Measurements from ENCODE around the gene DRGX. TPM values are rescaled to one million over a fixed set of nuclear protein-coding genes. Genes with fewer than 3 reads are reported as not detected.

Gene DRGX
- total and polyA plus RNA-seq, 2 donors (not counting 1 experiment from before 2014, with no cell fraction given) = not detected

DNA sequence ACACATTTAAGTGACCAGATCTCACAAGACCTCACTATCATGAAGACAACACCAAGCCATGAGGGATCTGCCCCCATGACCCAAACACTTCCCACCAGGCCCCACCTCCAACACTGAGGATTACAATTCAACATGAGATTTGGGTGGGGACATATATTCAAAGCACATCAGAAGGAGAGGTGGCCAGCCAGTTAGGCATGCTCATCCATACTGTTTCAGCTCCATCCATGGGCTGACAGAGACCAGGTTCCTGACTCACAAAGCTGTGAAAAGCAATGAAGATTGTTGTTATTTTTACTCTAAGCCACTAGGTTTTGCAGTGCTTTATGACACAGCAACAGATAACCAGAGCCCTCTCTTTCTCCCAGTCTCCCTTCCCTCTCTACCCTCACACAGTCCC is 60.9 kb downstream of the DRGX start:
- no peak for ATAC-seq (ENCODE audit: low read depth)
- no peaks in the 10 kb centered on the region for H3K36me3 ChIP-seq (replicated peaks in 1 of 2; ENCODE audit: control extremely low read depth in 1 of 2, control insufficient read depth in 1 of 2, extremely low read depth in 1 of 2, insufficient read depth in 2 of 2, low read length in 1 of 2)
- H3K4me3 ChIP-seq (ENCODE audit: control extremely low read depth in 1 of 5, extremely low read depth in 1 of 5, insufficient read depth in 1 of 5, low read depth in 2 of 5, low read length in 4 of 5) = no peak overlapping the region
- no peak for DNase-seq
- H3K27me3 Mint-ChIP-seq = peaks cover 11% of the 10 kb centered on the region
- H3K4me1 Mint-ChIP-seq = no peaks in the 10 kb centered on the region
- H3K9ac ChIP-seq (ENCODE audit: low read length) = no peak overlapping the region
- no peak overlapping the region for H2AFZ ChIP-seq (ENCODE audit: insufficient read depth, low read depth, low read length, poor library complexity, severe bottlenecking)
- H3K4me1 ChIP-seq (ENCODE audit: control insufficient read depth in 2 of 2, insufficient read depth in 2 of 2, low read length in 2 of 2) = no peaks in the 10 kb centered on the region
- H3K79me2 ChIP-seq (ENCODE audit: control insufficient read depth, insufficient read depth, low read length) = no peaks in the 10 kb centered on the region
- ChIA-PET CTCF (no interaction called here), POLR2A (no interaction called here)
- H3K9me3 Mint-ChIP-seq (ENCODE audit: insufficient read depth) = peaks cover 4% of the 10 kb centered on the region
- intact Hi-C loops (cut with micrococcal nuclease) = no loop called here
- H4K20me1 ChIP-seq (ENCODE audit: control insufficient read depth, insufficient read depth, low read length, poor library complexity, severe bottlenecking) = no peaks in the 10 kb centered on the region
- no peak overlapping the region for H3K4me3 Mint-ChIP-seq
- no peaks in the 10 kb centered on the region for H3K27me3 ChIP-seq (replicated peaks in 1 of 4; ENCODE audit: control extremely low read depth in 1 of 4, control insufficient read depth in 3 of 4, insufficient read depth in 4 of 4, low read length in 3 of 4)
- no peak overlapping the region for H3K27ac Mint-ChIP-seq
- no peak for TF ChIP-seq EZH2 (IDR thresholded peaks at IDR 0.05; ENCODE audit: borderline replicate concordance, insufficient read depth, low read depth, low read length, poor library complexity, severe bottlenecking)
- TF ChIP-seq, protein P1, sequence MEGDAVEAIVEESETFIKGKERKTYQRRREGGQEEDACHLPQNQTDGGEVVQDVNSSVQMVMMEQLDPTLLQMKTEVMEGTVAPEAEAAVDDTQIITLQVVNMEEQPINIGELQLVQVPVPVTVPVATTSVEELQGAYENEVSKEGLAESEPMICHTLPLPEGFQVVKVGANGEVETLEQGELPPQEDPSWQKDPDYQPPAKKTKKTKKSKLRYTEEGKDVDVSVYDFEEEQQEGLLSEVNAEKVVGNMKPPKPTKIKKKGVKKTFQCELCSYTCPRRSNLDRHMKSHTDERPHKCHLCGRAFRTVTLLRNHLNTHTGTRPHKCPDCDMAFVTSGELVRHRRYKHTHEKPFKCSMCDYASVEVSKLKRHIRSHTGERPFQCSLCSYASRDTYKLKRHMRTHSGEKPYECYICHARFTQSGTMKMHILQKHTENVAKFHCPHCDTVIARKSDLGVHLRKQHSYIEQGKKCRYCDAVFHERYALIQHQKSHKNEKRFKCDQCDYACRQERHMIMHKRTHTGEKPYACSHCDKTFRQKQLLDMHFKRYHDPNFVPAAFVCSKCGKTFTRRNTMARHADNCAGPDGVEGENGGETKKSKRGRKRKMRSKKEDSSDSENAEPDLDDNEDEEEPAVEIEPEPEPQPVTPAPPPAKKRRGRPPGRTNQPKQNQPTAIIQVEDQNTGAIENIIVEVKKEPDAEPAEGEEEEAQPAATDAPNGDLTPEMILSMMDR (IDR thresholded peaks at IDR 0.05) = no peak
- no peak overlapping the region for H3K4me2 ChIP-seq (replicated peaks; ENCODE audit: low read depth, low read length, poor library complexity, severe bottlenecking)
- H3K9me3 ChIP-seq (ENCODE audit: control extremely low read depth in 1 of 3, control insufficient read depth in 2 of 3, insufficient read depth in 1 of 3, low read length in 2 of 3) = peaks cover 0 to 7% (median 0%) of the 10 kb centered on the region in 3 donors
- no peak overlapping the region for H3K27ac ChIP-seq (ENCODE audit: low read length in 2 of 2)

DNA sequence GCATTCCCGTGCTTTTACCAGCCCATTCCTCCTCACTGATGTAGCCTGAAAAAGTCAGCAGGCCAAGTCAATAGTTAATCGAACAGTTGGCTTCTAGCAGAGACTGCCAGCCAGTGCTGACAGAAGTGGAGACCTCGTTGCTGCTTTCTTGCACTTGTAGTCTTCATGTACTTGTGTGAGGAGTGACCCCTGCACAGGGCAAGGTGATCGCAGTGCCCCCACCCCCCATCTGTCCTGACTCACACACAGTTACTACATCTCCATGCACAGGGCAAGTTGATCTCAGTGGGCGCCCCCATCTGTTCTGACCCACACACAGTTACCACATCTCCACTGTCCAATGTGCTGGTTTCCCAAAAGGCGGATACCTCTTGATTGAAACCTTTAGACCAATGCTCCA is 62.7 kb downstream of the DRGX start:
- POLR2A ChIA-PET = no interaction called here
- ATAC-seq (ENCODE audit: low read depth) (no peak), DNase-seq (no peak)
- H3K9me3 ChIP-seq (ENCODE audit: control extremely low read depth in 1 of 3, control insufficient read depth in 2 of 3, insufficient read depth in 1 of 3, low read length in 2 of 3) = peaks cover 0 to 7% (median 0%) of the 10 kb centered on the region in 3 donors
- H3K4me1 ChIP-seq (ENCODE audit: control insufficient read depth in 2 of 2, insufficient read depth in 2 of 2, low read length in 2 of 2) = no peaks in the 10 kb centered on the region
- peaks cover 4% of the 10 kb centered on the region for H3K9me3 Mint-ChIP-seq (ENCODE audit: insufficient read depth)
- TF ChIP-seq, protein P1 (IDR thresholded peaks at IDR 0.05) = no peak
- TF ChIP-seq EZH2 (IDR thresholded peaks at IDR 0.05; ENCODE audit: borderline replicate concordance, insufficient read depth, low read depth, low read length, poor library complexity, severe bottlenecking) = no peak
- H3K27ac ChIP-seq (ENCODE audit: low read length in 2 of 2) = no peak overlapping the region
- H3K36me3 ChIP-seq (replicated peaks in 1 of 2; ENCODE audit: control extremely low read depth in 1 of 2, control insufficient read depth in 1 of 2, extremely low read depth in 1 of 2, insufficient read depth in 2 of 2, low read length in 1 of 2) = no peaks in the 10 kb centered on the region
- no peak overlapping the region for H3K27ac Mint-ChIP-seq
- H3K4me2 ChIP-seq (replicated peaks; ENCODE audit: low read depth, low read length, poor library complexity, severe bottlenecking) = no peak overlapping the region
- no peaks in the 10 kb centered on the region for H3K79me2 ChIP-seq (ENCODE audit: control insufficient read depth, insufficient read depth, low read length)
- H3K4me3 Mint-ChIP-seq = no peak overlapping the region
- H4K20me1 ChIP-seq (ENCODE audit: control insufficient read depth, insufficient read depth, low read length, poor library complexity, severe bottlenecking) = no peaks in the 10 kb centered on the region
- H3K27me3 Mint-ChIP-seq = peaks cover 13% of the 10 kb centered on the region
- CTCF ChIA-PET = no interaction called here
- intact Hi-C loops (cut with micrococcal nuclease) = no loop called here
- no peak overlapping the region for H3K9ac ChIP-seq (ENCODE audit: low read length)
- 100% methylated on average over 4 of the region's 6 CpGs for WGBS (ENCODE audit: insufficient coverage)
- H3K4me3 ChIP-seq (ENCODE audit: control extremely low read depth in 1 of 5, extremely low read depth in 1 of 5, insufficient read depth in 1 of 5, low read depth in 2 of 5, low read length in 4 of 5) = no peak overlapping the region
- no peaks in the 10 kb centered on the region for H3K27me3 ChIP-seq (replicated peaks in 1 of 4; ENCODE audit: control extremely low read depth in 1 of 4, control insufficient read depth in 3 of 4, insufficient read depth in 4 of 4, low read length in 3 of 4)
- H3K4me1 Mint-ChIP-seq = no peaks in the 10 kb centered on the region
- H2AFZ ChIP-seq (ENCODE audit: insufficient read depth, low read depth, low read length, poor library complexity, severe bottlenecking) = no peak overlapping the region

Measured in B cell (primary cell).